Measurements from ENCODE around the gene NACC2. TPM values are rescaled to one million over a fixed set of nuclear protein-coding genes. Genes with fewer than 3 reads are reported as not detected.

Gene NACC2
- total and polyA plus RNA-seq, 9 of the 15 experiments (the other 6 are each of a cell fraction or from before 2014, with no cell fraction given), result 0.70 to 25.1 (median 5.6) TPM

GRCh38 chr9:135969064-135969683 is 125.9 kb downstream of the NACC2 start:
- H2AFZ ChIP-seq (ENCODE audit: low read depth, low read length), result no peak overlapping the region
- H3K27ac ChIP-seq (ENCODE audit: extremely low read depth, low read depth, low read length), result no peak overlapping the region
- CTCF ChIA-PET (ENCODE audit: low intra/inter-chr PET ratio), result interaction anchor here (2.8 kb wide), 1 partner anchor 154 kb away, joined by 14 read pairs; no protein-coding TSS in a partner anchor
- no peaks in the 10 kb centered on the region for H3K9me1 ChIP-seq (ENCODE audit: control insufficient read depth, insufficient read depth, low read length)
- peaks cover 0 to 48% of the 10 kb centered on the region in 2 experiments; a peak in 3 of 5 replicates for H3K4me1 ChIP-seq (replicated peaks in 1 of 2; ENCODE audit: control insufficient read depth in 2 of 2, insufficient read depth in 2 of 2, low read length in 2 of 2)
- no peaks in the 10 kb centered on the region for H4K20me1 ChIP-seq (replicated peaks; ENCODE audit: control insufficient read depth, insufficient read depth, low read length)
- 23% methylated on average over 12 of the region's 12 CpGs for WGBS (ENCODE audit: insufficient coverage, low coverage, missing lambda C conversion rate)
- FAIRE-seq (no peak), ATAC-seq (no peak), DNase-seq (ENCODE audit: extremely low read depth in 1 of 4, low spot score in 3 of 4) (no peak)
- no peak overlapping the region; a peak in 1 of 4 replicates for H3K9ac ChIP-seq (ENCODE audit: insufficient read depth in 1 of 2, low read depth in 2 of 2, low read length in 2 of 2)
- no TSS peak for BruUV-seq (replicated peaks)
- no peak for TF ChIP-seq RUNX1 (IDR thresholded peaks at IDR 0.05; ENCODE audit: low read depth)
- TF ChIP-seq MEIS2 (IDR thresholded peaks at IDR 0.05; ENCODE audit: partially characterized antibody), result peak; percentile 39
- no peak for TF ChIP-seq ZFP1 (CRISPR knock-in tag; IDR thresholded peaks at IDR 0.05)
- intact Hi-C loops (cut with micrococcal nuclease) (loop anchor here (10.0 kb wide), 1 partner anchor 126 kb away; the partner anchor contains the start of gene NACC2), in situ Hi-C loops (cut with MboI) (no loop called here)
- peaks cover 10 to 22% of the 10 kb centered on the region in 2 experiments; a peak in 3 of 5 replicates for H3K27me3 ChIP-seq (ENCODE audit: control insufficient read depth in 2 of 2, insufficient read depth in 2 of 2, low read length in 2 of 2)
- POLR2A ChIA-PET, result interaction anchor here (0.6 kb wide), 2 partner anchors 62 to 306 kb away, joined by 3 read pairs; partner anchors contain the start of genes CAMSAP1 and LCN9
- H3K4me3 ChIP-seq, result no peak overlapping the region
- H3K79me2 ChIP-seq (ENCODE audit: control insufficient read depth, insufficient read depth, low read length), result no peaks in the 10 kb centered on the region
- no peaks in the 10 kb centered on the region for H3K9me3 ChIP-seq (replicated peaks; ENCODE audit: control insufficient read depth, insufficient read depth, low read depth, low read length)
- no peaks in the 10 kb centered on the region for H3K36me3 ChIP-seq (ENCODE audit: control insufficient read depth, insufficient read depth, low read length)
- no peak overlapping the region for H3K4me2 ChIP-seq (ENCODE audit: insufficient read depth, low read length)

- Histone ChIP-seq H3K4me3 (no peak overlapping the region), H3K27ac (ENCODE audit: extremely low read depth, low read depth, low read length) (no peak overlapping the region), H3K27me3 (ENCODE audit: control insufficient read depth in 2 of 2, insufficient read depth in 2 of 2, low read length in 2 of 2) (peaks cover 9 to 16% of the 10 kb centered on the region in 2 experiments; a peak in 3 of 5 replicates), H3K9me1 (ENCODE audit: control insufficient read depth, insufficient read depth, low read length) (no peaks in the 10 kb centered on the region), H2AFZ (ENCODE audit: low read depth, low read length) (no peak overlapping the region), H3K36me3 (ENCODE audit: control insufficient read depth, insufficient read depth, low read length) (no peaks in the 10 kb centered on the region), H3K4me1 (replicated peaks in 1 of 2; ENCODE audit: control insufficient read depth in 2 of 2, insufficient read depth in 2 of 2, low read length in 2 of 2) (peaks cover 0 to 49% of the 10 kb centered on the region in 2 experiments; a peak in 3 of 5 replicates), H3K4me2 (ENCODE audit: insufficient read depth, low read length) (no peak overlapping the region), H4K20me1 (replicated peaks; ENCODE audit: control insufficient read depth, insufficient read depth, low read length) (no peaks in the 10 kb centered on the region), H3K79me2 (ENCODE audit: control insufficient read depth, insufficient read depth, low read length) (no peaks in the 10 kb centered on the region), H3K9ac (ENCODE audit: insufficient read depth in 1 of 2, low read depth in 2 of 2, low read length in 2 of 2) (0 out of 4 replicates have a peak overlapping the region, but pooled peaks of 1 of the 2 experiments have one; percentile 5), H3K9me3 (replicated peaks; ENCODE audit: control insufficient read depth, insufficient read depth, low read depth, low read length) (no peaks in the 10 kb centered on the region)
- DNase-seq (ENCODE audit: extremely low read depth in 1 of 4, low spot score in 3 of 4) (no peak), FAIRE-seq (no peak), ATAC-seq (no peak)
- no TSS peak for BruUV-seq (replicated peaks)
- TF ChIP-seq ZFP91 (CRISPR knock-in tag; IDR thresholded peaks at IDR 0.05) (no peak), STAG1 (CRISPR knock-in tag; IDR thresholded peaks at IDR 0.05; ENCODE audit: borderline replicate concordance) (no peak), FOXO4 (CRISPR knock-in tag; IDR thresholded peaks at IDR 0.05) (no peak), ETV5 (CRISPR knock-in tag; IDR thresholded peaks at IDR 0.05; ENCODE audit: low read depth) (no peak), SMARCB1 (IDR thresholded peaks at IDR 0.05; ENCODE audit: insufficient read length, low read depth) (no peak), SLC30A9 (CRISPR knock-in tag; IDR thresholded peaks at IDR 0.05) (no peak), NCOA2 (IDR thresholded peaks at IDR 0.05; ENCODE audit: partially characterized antibody in 2 of 2) (no peak), NR2C2 (CRISPR knock-in tag; IDR thresholded peaks at IDR 0.05) (no peak), NR2C2 (tag; IDR thresholded peaks at IDR 0.05) (no peak), MCM3 (IDR thresholded peaks at IDR 0.05) (no peak)
- ChIA-PET CTCF (ENCODE audit: low intra/inter-chr PET ratio) (interaction anchor here (2.8 kb wide), 1 partner anchor 154 kb away, joined by 14 read pairs; no protein-coding TSS in a partner anchor), POLR2A (interaction anchor here (0.6 kb wide), 1 partner anchor 305 kb away, joined by 3 read pairs; the partner anchor contains the start of gene LCN9)
- intact Hi-C loops (cut with micrococcal nuclease) (loop anchor here (10.0 kb wide), 1 partner anchor 126 kb away; the partner anchor contains the start of gene NACC2), in situ Hi-C loops (cut with MboI) (no loop called here)
- WGBS (ENCODE audit: insufficient coverage, low coverage, missing lambda C conversion rate), result 37% methylated on average over 6 of the region's 7 CpGs
These were observed 126.5 kb downstream of the NACC2 start for GRCh38 chr9:135968601-135969000.

All from K562 (cell line).